ENCODE measurements around the gene FOXI1. TPM values are rescaled to one million over a fixed set of nuclear protein-coding genes. Genes with fewer than 3 reads are reported as not detected.

The FOXI1 gene
- total and polyA plus RNA-seq, 11 donors: not detected

DNA sequence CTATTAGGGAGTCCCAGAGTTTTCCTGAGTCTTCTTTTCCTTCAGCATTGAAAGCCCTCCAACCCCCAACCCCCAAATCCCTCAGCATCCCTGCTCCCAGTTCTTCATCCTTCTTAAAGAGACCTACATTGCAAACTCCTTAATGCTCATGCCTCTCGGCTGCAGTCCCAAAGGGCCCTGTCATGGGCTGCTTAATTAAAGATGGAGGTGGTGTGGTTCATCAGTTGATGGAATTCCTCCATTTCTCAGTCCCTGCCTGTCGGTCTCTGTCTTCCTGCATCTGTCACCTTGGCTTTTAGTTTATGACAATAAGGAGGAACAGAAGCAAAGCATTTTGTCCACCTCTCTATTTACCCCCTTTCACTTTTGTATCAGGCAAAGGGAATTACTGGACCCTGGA, 2.0 kb downstream of the FOXI1 start:
- no peak for DNase-seq
- TF ChIP-seq POLR2A (IDR thresholded peaks at IDR 0.05): no peak
- TF ChIP-seq, protein P1, sequence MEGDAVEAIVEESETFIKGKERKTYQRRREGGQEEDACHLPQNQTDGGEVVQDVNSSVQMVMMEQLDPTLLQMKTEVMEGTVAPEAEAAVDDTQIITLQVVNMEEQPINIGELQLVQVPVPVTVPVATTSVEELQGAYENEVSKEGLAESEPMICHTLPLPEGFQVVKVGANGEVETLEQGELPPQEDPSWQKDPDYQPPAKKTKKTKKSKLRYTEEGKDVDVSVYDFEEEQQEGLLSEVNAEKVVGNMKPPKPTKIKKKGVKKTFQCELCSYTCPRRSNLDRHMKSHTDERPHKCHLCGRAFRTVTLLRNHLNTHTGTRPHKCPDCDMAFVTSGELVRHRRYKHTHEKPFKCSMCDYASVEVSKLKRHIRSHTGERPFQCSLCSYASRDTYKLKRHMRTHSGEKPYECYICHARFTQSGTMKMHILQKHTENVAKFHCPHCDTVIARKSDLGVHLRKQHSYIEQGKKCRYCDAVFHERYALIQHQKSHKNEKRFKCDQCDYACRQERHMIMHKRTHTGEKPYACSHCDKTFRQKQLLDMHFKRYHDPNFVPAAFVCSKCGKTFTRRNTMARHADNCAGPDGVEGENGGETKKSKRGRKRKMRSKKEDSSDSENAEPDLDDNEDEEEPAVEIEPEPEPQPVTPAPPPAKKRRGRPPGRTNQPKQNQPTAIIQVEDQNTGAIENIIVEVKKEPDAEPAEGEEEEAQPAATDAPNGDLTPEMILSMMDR (IDR thresholded peaks at IDR 0.05): no peak
- intact Hi-C loops (cut with DNase I): loop anchor here in 4 of 10 donors (10.0 kb wide), 4 partner anchors 107 to 527 kb away; no protein-coding TSS in a partner anchor

GRCh38 chr5:170108266-170108785, 2.6 kb downstream of the FOXI1 start:
- ATAC-seq: no peak
- Histone ChIP-seq H3K27me3 (no peaks in the 10 kb centered on the region), H3K27ac (no peak overlapping the region), H3K4me3 (no peak overlapping the region), H3K9me3 (no peaks in the 10 kb centered on the region), H3K4me1 (no peaks in the 10 kb centered on the region), H3K36me3 (no peaks in the 10 kb centered on the region)
- no peak for DNase-seq
- intact Hi-C loops (cut with DNase I): loop anchor here in 4 of 10 donors (10.0 kb wide), 4 partner anchors 106 to 526 kb away; no protein-coding TSS in a partner anchor
- TF ChIP-seq, protein P1 (IDR thresholded peaks at IDR 0.05): no peak
- TF ChIP-seq POLR2A (IDR thresholded peaks at IDR 0.05): no peak
- 89 to 93% (median 90%) methylated on average over 12 of the region's 12 CpGs for WGBS, 4 donors

More for the DNA sequence above, 2.0 kb downstream of the FOXI1 start:
- Histone ChIP-seq H3K27ac (no peak overlapping the region), H3K36me3 (no peaks in the 10 kb centered on the region), H3K27me3 (no peaks in the 10 kb centered on the region), H3K4me3 (no peak overlapping the region), H3K4me1 (no peaks in the 10 kb centered on the region), H3K9me3 (no peaks in the 10 kb centered on the region)
- ATAC-seq: no peak
- 61 to 81% (median 76%) methylated on average over 2 of the region's 2 CpGs for WGBS, 4 donors

DNA sequence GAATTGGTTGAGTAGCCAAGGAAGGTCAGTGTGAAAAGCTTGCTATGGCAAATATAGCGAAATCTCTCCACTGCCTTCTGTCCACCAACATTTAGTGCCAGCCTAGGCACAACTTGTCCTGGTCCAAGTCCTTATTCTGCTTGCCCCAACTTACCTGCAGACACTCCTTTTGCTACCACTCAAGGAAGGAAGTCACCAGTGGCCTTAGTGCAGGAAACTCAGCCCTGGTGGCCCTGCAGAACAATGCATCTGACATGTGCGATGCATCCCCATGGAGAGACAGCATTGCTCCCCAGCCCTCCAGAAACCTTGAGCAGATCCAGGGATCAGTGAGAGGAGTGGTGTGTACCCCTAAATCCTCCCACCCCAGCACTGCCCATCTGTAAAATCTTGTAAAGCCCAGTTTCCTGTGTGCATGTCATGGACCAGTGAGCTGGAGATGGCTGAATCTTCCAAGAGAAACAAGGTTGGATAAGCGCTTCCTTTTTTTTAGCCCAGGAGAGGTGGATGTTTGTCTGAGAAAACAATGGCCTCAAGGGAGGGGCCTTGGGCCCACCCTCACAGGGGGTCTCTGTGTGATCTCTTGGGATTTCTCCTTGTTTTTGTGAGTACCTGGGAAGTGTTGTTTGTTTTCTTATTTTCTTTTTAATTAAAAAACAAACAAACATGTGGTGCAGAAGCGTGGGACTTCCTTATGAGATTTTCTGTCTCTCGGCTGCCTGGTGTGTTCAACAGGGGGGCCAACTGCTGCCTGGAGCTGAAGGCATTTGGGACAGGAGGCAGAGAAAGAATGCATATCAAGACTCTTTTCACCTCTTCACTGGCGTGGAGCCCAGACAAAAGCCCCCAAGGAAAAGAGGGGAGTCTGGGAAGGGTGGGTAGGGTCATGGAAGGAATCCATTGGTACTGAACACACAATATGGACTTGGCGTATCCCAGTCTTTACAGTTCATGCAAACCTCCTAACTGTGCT, 3.6 kb downstream of the FOXI1 start:
- TF ChIP-seq, protein P1 (IDR thresholded peaks at IDR 0.05): no peak
- TF ChIP-seq POLR2A (IDR thresholded peaks at IDR 0.05): no peak
- intact Hi-C loops (cut with DNase I): loop anchor here in 4 of 10 donors (10.0 kb wide), 4 partner anchors 105 to 525 kb away; no protein-coding TSS in a partner anchor
- H3K27ac ChIP-seq: no peak overlapping the region
- H3K9me3 ChIP-seq: no peaks in the 10 kb centered on the region
- ATAC-seq (no peak), DNase-seq (no peak)
- H3K4me3 ChIP-seq: no peak overlapping the region
- 76 to 85% (median 78%) methylated on average over 7 of the region's 7 CpGs for WGBS, 4 donors
- H3K36me3 ChIP-seq: no peaks in the 10 kb centered on the region
- H3K27me3 ChIP-seq: no peaks in the 10 kb centered on the region
- H3K4me1 ChIP-seq: no peaks in the 10 kb centered on the region

Data from heart left ventricle (tissue), 16 donors.